Measurements from ENCODE around the gene BRPF3.

Gene BRPF3

GRCh38 chr6:36273802-36274514, 77.4 kb downstream of the BRPF3 start:
- DNase-seq (ENCODE audit: low read depth), result no peak
- H3K4me3 ChIP-seq (ENCODE audit: low read depth, low read length), result no peak overlapping the region
- TF ChIP-seq CTCF (conservative IDR thresholded peaks at IDR 0.05; ENCODE audit: low read depth, low read length), result no peak

DNA sequence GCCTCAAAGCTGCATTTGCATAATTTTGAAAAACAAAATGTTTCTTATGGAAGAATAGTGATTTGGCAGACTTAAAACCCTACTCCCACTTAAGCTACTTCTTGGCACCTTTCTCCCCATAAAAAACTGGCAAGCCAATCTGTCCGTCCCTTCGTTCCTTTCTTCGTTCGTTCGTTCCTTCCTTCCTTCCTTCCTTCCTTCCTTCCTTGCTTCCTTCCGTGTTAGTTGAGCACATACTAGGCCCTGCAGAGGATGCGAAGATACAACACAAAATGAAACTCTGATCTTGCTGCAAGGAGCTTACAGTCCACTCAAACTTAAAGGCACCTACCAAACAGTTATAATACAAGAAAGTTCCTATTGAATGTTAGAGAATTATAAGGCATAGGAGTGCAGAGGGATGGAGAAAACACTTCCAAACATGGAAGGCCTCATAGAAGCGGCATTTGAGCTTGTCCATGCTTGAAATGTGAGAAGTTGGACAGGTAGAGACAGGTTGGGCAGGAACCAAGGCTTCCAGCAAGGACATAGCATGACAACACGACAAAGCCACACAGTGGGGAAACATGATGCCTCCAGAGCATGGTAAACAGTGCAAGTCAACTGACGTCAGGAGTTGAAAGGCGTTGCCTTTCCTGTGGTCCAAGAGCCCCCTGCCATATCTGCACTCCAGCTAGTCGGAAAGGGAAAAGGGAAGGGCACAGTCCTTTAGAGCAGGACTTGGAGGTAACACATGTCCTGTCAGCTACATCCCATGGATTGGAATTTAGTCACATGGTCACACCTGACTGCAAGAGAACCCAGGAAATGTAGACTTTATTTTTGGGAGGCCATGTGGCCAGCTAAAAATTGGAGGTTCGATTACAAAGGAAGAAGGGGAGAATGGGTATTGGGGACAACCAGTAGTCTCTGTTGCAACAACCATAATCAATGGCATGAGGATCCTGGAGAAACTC, 80.3 kb downstream of the BRPF3 start:
- TF ChIP-seq CTCF (conservative IDR thresholded peaks at IDR 0.05; ENCODE audit: low read depth, low read length), result no peak
- no peak overlapping the region for H3K4me3 ChIP-seq (ENCODE audit: low read depth, low read length)
- no peak for DNase-seq (ENCODE audit: low read depth)

GRCh38 chr6:36277946-36278470, 81.5 kb downstream of the BRPF3 start:
- H3K4me3 ChIP-seq (ENCODE audit: low read depth, low read length), result no peak overlapping the region
- DNase-seq (ENCODE audit: low read depth), result no peak
- TF ChIP-seq CTCF (conservative IDR thresholded peaks at IDR 0.05; ENCODE audit: low read depth, low read length), result no peak

DNA sequence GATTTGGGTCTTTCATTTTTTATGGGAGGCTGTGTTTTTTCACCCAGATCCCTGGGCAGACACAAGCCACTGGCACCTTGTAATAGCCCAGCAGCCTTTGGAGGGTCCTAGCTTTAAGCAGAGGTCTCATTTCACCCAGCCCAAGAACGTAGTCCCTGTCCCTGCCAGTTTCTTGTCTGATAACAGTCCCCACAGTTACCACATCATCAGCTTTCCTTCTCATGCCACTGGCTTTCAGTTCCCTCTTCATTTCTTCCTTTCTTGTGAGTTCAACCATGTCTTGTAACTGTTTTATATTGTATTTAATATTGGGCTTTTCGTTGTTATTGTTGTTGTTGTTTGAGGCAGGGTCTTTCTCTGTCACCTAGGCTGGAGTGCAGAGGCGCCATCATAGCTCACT, 83.9 kb downstream of the BRPF3 start:
- DNase-seq (ENCODE audit: low read depth), result no peak
- TF ChIP-seq CTCF (conservative IDR thresholded peaks at IDR 0.05; ENCODE audit: low read depth, low read length), result no peak
- no peak overlapping the region for H3K4me3 ChIP-seq (ENCODE audit: low read depth, low read length)

- no peak for TF ChIP-seq CTCF (conservative IDR thresholded peaks at IDR 0.05; ENCODE audit: low read depth, low read length)
- no peak for DNase-seq (ENCODE audit: low read depth)
- no peak overlapping the region for H3K4me3 ChIP-seq (ENCODE audit: low read depth, low read length)
Observed at GRCh38 chr6:36280983-36281382, 84.4 kb downstream of the BRPF3 start.

Measured in choroid plexus epithelial cell (primary cell).